G401 (cell line): Measurements from ENCODE around the gene PRSS2. TPM values are rescaled to one million over a fixed set of nuclear protein-coding genes. Genes with fewer than 3 reads are reported as not detected.
A peak's percentile ranks its signal among the peaks of the same experiment; 100 is the strongest.

Experiments used
- DNase-seq: peaks from one replicate; pipeline ENCODE4 v3.0.0-alpha.2; 2015; ENCODE audit warnings: low spot score
- in situ Hi-C: cut with HindIII; loops from 2 replicates; pipeline ENCODE4 v1.10.0; 2016; ENCODE audit warnings: low sequenced_read_pairs, mixed read lengths
- total RNA-seq: library from RNA; depleted of rRNA; stranded (reverse); fragments of >200 nt; shearing (Covaris generic); gene quantifications from 2 replicates; pipeline ENCODE4 v1.2.3, GENCODE V29; 2014

Gene PRSS2
- total RNA-seq, 1 experiment from 2014 or later = not detected

GRCh38 chr7:142797391-142798377 is 26.9 kb downstream of the PRSS2 start:
- in situ Hi-C loops = no loop called here
- DNase-seq = peak; percentile 7

GRCh38 chr7:142798451-142799436 is 28.0 kb downstream of the PRSS2 start:
- in situ Hi-C loops = no loop called here
- no peak for DNase-seq

GRCh38 chr7:142799437-142799835 is 28.7 kb downstream of the PRSS2 start:
- no peak for DNase-seq
- in situ Hi-C loops = no loop called here

- DNase-seq = no peak
- in situ Hi-C loops = no loop called here
Observed at GRCh38 chr7:142800088-142800487, 29.3 kb downstream of the PRSS2 start.

GRCh38 chr7:142800699-142801260 is 30.0 kb downstream of the PRSS2 start:
- in situ Hi-C loops = no loop called here
- DNase-seq = no peak

- no peak for DNase-seq
- in situ Hi-C loops = no loop called here
Observed at GRCh38 chr7:142801601-142802295, 31.0 kb downstream of the PRSS2 start.

- in situ Hi-C loops = no loop called here
- DNase-seq = no peak
Observed at GRCh38 chr7:142802301-142802700, 31.5 kb downstream of the PRSS2 start.

GRCh38 chr7:142803901-142804300 is 33.1 kb downstream of the PRSS2 start:
- DNase-seq = no peak
- in situ Hi-C loops = no loop called here

- in situ Hi-C loops = no loop called here
- no peak for DNase-seq
Observed at GRCh38 chr7:142804728-142805207, 34.0 kb downstream of the PRSS2 start.

GRCh38 chr7:142805350-142806021 is 34.7 kb downstream of the PRSS2 start:
- in situ Hi-C loops = no loop called here
- DNase-seq = no peak

GRCh38 chr7:142806022-142806356 is 35.2 kb downstream of the PRSS2 start:
- in situ Hi-C loops = no loop called here
- DNase-seq = no peak

- in situ Hi-C loops = no loop called here
- DNase-seq = no peak
Observed at GRCh38 chr7:142806957-142807356, 36.2 kb downstream of the PRSS2 start.

- DNase-seq = no peak
- in situ Hi-C loops = no loop called here
Observed at GRCh38 chr7:142807855-142808460, 37.2 kb downstream of the PRSS2 start.

GRCh38 chr7:142808461-142808801 is 37.7 kb downstream of the PRSS2 start:
- in situ Hi-C loops = no loop called here
- DNase-seq = no peak

GRCh38 chr7:142808802-142809583 is 38.2 kb downstream of the PRSS2 start:
- DNase-seq = no peak
- in situ Hi-C loops = no loop called here

- DNase-seq = no peak
- in situ Hi-C loops = no loop called here
Observed at GRCh38 chr7:142809671-142810070, 38.9 kb downstream of the PRSS2 start.

GRCh38 chr7:142811154-142811737 is 40.5 kb downstream of the PRSS2 start:
- peak; percentile 74 for DNase-seq
- in situ Hi-C loops = no loop called here
